H1 (cell line): ENCODE data around the gene CHD1L. TPM values are rescaled to one million over a fixed set of nuclear protein-coding genes. Genes with fewer than 3 reads are reported as not detected.

ENCODE experiments used
- CTCF ChIA-PET: fragments of 300-600 bp; sonication (Branson Sonifier 250); formaldehyde crosslinking; loops from one replicate; lab custom pipeline; 2021; ENCODE audit not compliant: partially characterized antibody; lab: Charles Lee
- POLR2A ChIA-PET: fragments of 300-600 bp; sonication (Branson Sonifier 250); formaldehyde crosslinking; loops from one replicate; lab custom pipeline; 2021; ENCODE audit warnings: inconsistent platforms; ENCODE audit not compliant: partially characterized antibody; lab: Charles Lee
- DNase-seq, 2 experiments: peaks; one replicate each; pipeline versions ENCODE4 v3.0.0 to v3.0.0-alpha.2; 2010 to 2022; ENCODE audit warnings: low spot score in 2 of 2, low read depth in 1 of 2, mixed read lengths in 1 of 2
- FAIRE-seq: peaks from 2 replicates; lab custom pipeline; 2011; peaks lifted over from hg19 to GRCh38; lab: Jason Lieb, UNC
- H2AFZ ChIP-seq: 2 replicates; pipeline ENCODE4 v1.8.1; 2012; ENCODE audit warnings: low read length, inconsistent platforms
- H2AK5ac ChIP-seq: 2 replicates; pipeline ENCODE4 v1.6.1; 2013; ENCODE audit warnings: low read depth, low read length
- H2BK120ac ChIP-seq: replicated peaks from 2 replicates; pipeline ENCODE3; 2013; ENCODE audit warnings: low read depth, low read length, inconsistent platforms
- H2BK12ac ChIP-seq: 2 replicates; pipeline ENCODE4 v1.6.1; 2013; ENCODE audit warnings: low read depth, low read length
- H2BK15ac ChIP-seq: 2 replicates; pipeline ENCODE4 v1.6.1; 2013; ENCODE audit warnings: low read length
- H2BK20ac ChIP-seq: 2 replicates; pipeline ENCODE4 v1.6.1; 2013; ENCODE audit warnings: low read length
- H2BK5ac ChIP-seq: 2 replicates; pipeline ENCODE4 v1.6.1; 2013; ENCODE audit warnings: low read depth, low read length
- H3K14ac ChIP-seq: 2 replicates; pipeline ENCODE4 v1.6.1; 2013; ENCODE audit warnings: inconsistent platforms; ENCODE audit not compliant: insufficient read length
- H3K18ac ChIP-seq: 2 replicates; pipeline ENCODE4 v1.6.1; 2013; ENCODE audit warnings: low read length; ENCODE audit errors: extremely low read depth
- H3K23ac ChIP-seq: 2 replicates; pipeline ENCODE4 v1.6.1; 2013; ENCODE audit warnings: inconsistent platforms; ENCODE audit not compliant: insufficient read length
- H3K23me2 ChIP-seq: 2 replicates; pipeline ENCODE4 v1.6.1; 2013; ENCODE audit warnings: low read depth, low read length
- H3K27ac ChIP-seq: 2 replicates; pipeline ENCODE4 v1.6.1; 2011; ENCODE audit warnings: low read depth, low read length, inconsistent platforms
- H3K27me3 ChIP-seq, 4 experiments: replicated peaks in 1 of 4; 1 replicate in 1 of 4; 2 replicates in 3 of 4; pipeline versions ENCODE4 v1.6.1 to v1.8.1; 2011 to 2013; ENCODE audit warnings: low read length in 3 of 4, mild to moderate bottlenecking in 3 of 4, inconsistent platforms in 2 of 4, mixed read lengths in 2 of 4, moderate library complexity in 1 of 4; ENCODE audit not compliant: control insufficient read depth in 3 of 4, insufficient read depth in 3 of 4; ENCODE audit errors: extremely low read depth in 1 of 4
- H3K36me3 ChIP-seq, 4 experiments: 2 replicates each; pipeline versions ENCODE4 v1.6.1 to v1.8.1; 2011 to 2013; ENCODE audit warnings: mild to moderate bottlenecking in 4 of 4, low read length in 3 of 4, moderate library complexity in 2 of 4, control low read depth in 1 of 4, inconsistent platforms in 1 of 4; ENCODE audit not compliant: insufficient read depth in 4 of 4, control insufficient read depth in 2 of 4
- H3K4ac ChIP-seq: replicated peaks from 2 replicates; pipeline ENCODE3; 2013; ENCODE audit warnings: low read length, low read depth, mixed read lengths, inconsistent platforms; ENCODE audit not compliant: insufficient read length
- H3K4me1 ChIP-seq, 4 experiments: replicated peaks in 1 of 4; 1 replicate in 1 of 4; 2 replicates in 3 of 4; pipeline versions ENCODE4 v1.6.1 to v1.8.1; 2011 to 2013; ENCODE audit warnings: low read length in 3 of 4, inconsistent platforms in 2 of 4, mixed read lengths in 1 of 4; ENCODE audit not compliant: insufficient read depth in 4 of 4, control insufficient read depth in 3 of 4
- H3K4me2 ChIP-seq, 2 experiments: 2 replicates each; pipeline versions ENCODE4 v1.6.1 to v1.8.1; 2011 to 2013; ENCODE audit warnings: low read depth in 2 of 2, low read length in 2 of 2, control low read depth in 1 of 2, inconsistent platforms in 1 of 2, mild to moderate bottlenecking in 1 of 2; ENCODE audit not compliant: insufficient read depth in 1 of 2
- H3K4me3 ChIP-seq, 4 experiments: fragments of 200-600, 300-600 bp in 1 of 4; sonication (generic), shearing (Covaris generic), sonication (Bioruptor Twin) in 1 of 4; 2 replicates each; pipeline versions ENCODE4 v1.5.1 to v1.8.1; 2011 to 2016; ENCODE audit warnings: low read length in 4 of 4, low read depth in 3 of 4, control low read depth in 2 of 4, inconsistent platforms in 2 of 4, mild to moderate bottlenecking in 2 of 4, mixed read lengths in 1 of 4, moderate library complexity in 1 of 4; ENCODE audit not compliant: insufficient read depth in 2 of 4; ENCODE audit errors: extremely low read depth in 1 of 4
- H3K56ac ChIP-seq: replicated peaks from 2 replicates; pipeline ENCODE3; 2013; ENCODE audit warnings: low read depth, mild to moderate bottlenecking, mixed read lengths, low read length, inconsistent platforms; ENCODE audit not compliant: insufficient read length
- H3K79me1 ChIP-seq: 2 replicates; pipeline ENCODE4 v1.6.1; 2013; ENCODE audit warnings: low read depth, low read length, control low read depth
- H3K79me2 ChIP-seq, 2 experiments: 2 replicates each; pipeline versions ENCODE4 v1.6.1 to v1.8.1; 2012 to 2013; ENCODE audit warnings: low read length in 2 of 2, mild to moderate bottlenecking in 2 of 2, inconsistent platforms in 1 of 2; ENCODE audit not compliant: insufficient read depth in 2 of 2, control insufficient read depth in 1 of 2
- H3K9ac ChIP-seq, 4 experiments: replicated peaks in 1 of 4; 1 replicate in 1 of 4; 2 replicates in 3 of 4; pipeline versions ENCODE4 v1.6.1 to v1.8.1; 2011 to 2013; ENCODE audit warnings: low read depth in 3 of 4, low read length in 3 of 4, control low read depth in 2 of 4, mild to moderate bottlenecking in 2 of 4, moderate library complexity in 2 of 4, inconsistent platforms in 1 of 4; ENCODE audit errors: extremely low read depth in 1 of 4
- H3K9me3 ChIP-seq, 2 experiments: 2 replicates each; pipeline versions ENCODE4 v1.6.1 to v1.8.1; 2012 to 2013; ENCODE audit warnings: mild to moderate bottlenecking in 2 of 2, moderate library complexity in 2 of 2, control low read depth in 1 of 2, inconsistent platforms in 1 of 2, low read depth in 1 of 2, low read length in 1 of 2, mixed read lengths in 1 of 2; ENCODE audit not compliant: insufficient read depth in 2 of 2
- H4K20me1 ChIP-seq, 2 experiments: replicated peaks in 1 of 2; 2 replicates each; pipeline versions ENCODE3 to v1.8.1; 2011 to 2013; ENCODE audit warnings: inconsistent platforms in 2 of 2, low read length in 2 of 2, mild to moderate bottlenecking in 1 of 2; ENCODE audit not compliant: insufficient read depth in 2 of 2, control insufficient read depth in 1 of 2
- H4K5ac ChIP-seq: 2 replicates; pipeline ENCODE4 v1.6.1; 2013; ENCODE audit warnings: low read length, low read depth, mixed read lengths, inconsistent platforms; ENCODE audit not compliant: insufficient read length
- H4K8ac ChIP-seq: 2 replicates; pipeline ENCODE4 v1.8.0; 2013; ENCODE audit warnings: mild to moderate bottlenecking, moderate library complexity, low read length, inconsistent platforms; ENCODE audit not compliant: insufficient read depth; ENCODE audit errors: extremely low read depth
- H4K91ac ChIP-seq: replicated peaks from 2 replicates; pipeline ENCODE3; 2013; ENCODE audit warnings: low read length, mixed read lengths, inconsistent platforms; ENCODE audit not compliant: insufficient read length
- CHD1 ChIP-seq: IDR thresholded peaks from 2 replicates; pipeline ENCODE4 v1.6.1; 2012; ENCODE audit warnings: low read depth, low read length, improper control_type of control experiment
- NRF1 ChIP-seq: IDR thresholded peaks from 2 replicates; pipeline ENCODE4 v1.6.1; 2011; ENCODE audit warnings: mild to moderate bottlenecking, low read depth, low read length, improper control_type of control experiment
- SAP30 ChIP-seq: fragments of 300-600 bp; sonication (generic); IDR thresholded peaks from 2 replicates; pipeline ENCODE4 v1.7.1; 2012; ENCODE audit warnings: low read length, moderate library complexity, mild to moderate bottlenecking, inconsistent platforms; ENCODE audit not compliant: insufficient read depth, insufficient replicate concordance
- SIX5 ChIP-seq: IDR thresholded peaks from 2 replicates; pipeline ENCODE4 v1.6.1; 2011; ENCODE audit warnings: mild to moderate bottlenecking, low read depth, low read length
- TBP ChIP-seq: IDR thresholded peaks from 2 replicates; pipeline ENCODE4 v1.6.1; 2011; ENCODE audit warnings: low read depth, low read length, improper control_type of control experiment
- WGBS, 2 experiments: shearing (Covaris generic) in 1 of 2; methylation state at CpG; one replicate each; pipeline versions ENCODE4 v1.1.6 to v1.1.7; 2013 to 2015; ENCODE audit warnings: low lambda C conversion rate in 2 of 2, mixed read lengths in 2 of 2, inconsistent platforms in 1 of 2, low coverage in 1 of 2, missing lambda C conversion rate in 1 of 2; ENCODE audit not compliant: insufficient replicate concordance in 2 of 2, insufficient coverage in 1 of 2, insufficient read length in 1 of 2; ENCODE audit errors: extremely low coverage in 1 of 2, missing lambda C conversion rate in 1 of 2; 5-methylcytosine and 5-hydroxymethylcytosine counted together
- polyA plus RNA-seq, 7 experiments: library from polyadenylated mRNA; depleted of rRNA in 3 of 7; stranded (reverse) in 5 of 7; unstranded in 2 of 7; fragments of >200 nt in 5 of 7; fragments of 200-250 nt in 2 of 7; gene quantifications; 1 replicate in 5 of 7; 2 replicates in 1 of 7; 4 replicates in 1 of 7; pipeline versions ENCODE4 v1.2.1 to v1.2.3, GENCODE V29; 2011 to 2013; ENCODE audit warnings: missing spikeins in 2 of 7, mixed read lengths in 2 of 7
- total RNA-seq: library from RNA; stranded (reverse); fragmentation: NEBNext Ultra II Directional; extraction: Animal tissue kit (Norgen Biotek cat#: 25700); gene quantifications from 2 replicates; pipeline ENCODE4 v1.2.1, GENCODE V29; 2021

Gene CHD1L
- total and polyA plus RNA-seq, 2 of the 8 experiments (the other 6 are each of a cell fraction or from before 2014, with no cell fraction given), result 20.2 to 51.2 TPM

- POLR2A ChIA-PET, result interaction anchor here (2.1 kb wide), 1 partner anchor 28 kb away, joined by 6 read pairs; no protein-coding TSS in a partner anchor
- Histone ChIP-seq H3K9me3 (no peaks in the 10 kb centered on the region), H2AK5ac (no peak overlapping the region), H2BK120ac (no peak overlapping the region), H3K79me1 (no peaks in the 10 kb centered on the region), H4K20me1 (no peaks in the 10 kb centered on the region), H2BK15ac (no peak overlapping the region), H3K4me1 (no peaks in the 10 kb centered on the region), H4K91ac (no peak overlapping the region)
- CTCF ChIA-PET, result no interaction called here
- no peak for DNase-seq
- TF ChIP-seq SAP30, result no peak
- TF ChIP-seq NRF1, result no peak
- no peak for TF ChIP-seq SIX5
- no peak for TF ChIP-seq TBP
- no peak for TF ChIP-seq CHD1
- TF ChIP-seq, all 59 proteins: peak for 0
- Histone ChIP-seq H3K14ac (no peak overlapping the region), H3K18ac (no peak overlapping the region), H3K27me3 (no peaks in the 10 kb centered on the region), H4K5ac (no peak overlapping the region), H4K8ac (no peak overlapping the region), H2AFZ (no peak overlapping the region), H2BK5ac (no peak overlapping the region), H3K9ac (no peak overlapping the region), H3K36me3 (no peaks in the 10 kb centered on the region), H3K4ac (no peak overlapping the region), H3K23me2 (no peaks in the 10 kb centered on the region), H3K56ac (no peak overlapping the region), H2BK12ac (no peak overlapping the region), H3K4me3 (no peak overlapping the region), H3K23ac (no peak overlapping the region), H3K4me2 (no peak overlapping the region), H2BK20ac (no peak overlapping the region), H3K79me2 (no peaks in the 10 kb centered on the region), H3K27ac (no peak overlapping the region)
- WGBS, 2 experiments, result 88% methylated on average over 4 of the region's 4 CpGs; no CpG with 5 or more reads in 1 of the 2 experiments
- no peak for FAIRE-seq
Observed at GRCh38 chr1:147201276-147201675, 41.2 kb upstream of the CHD1L start.
